GM18868 (cell line): ENCODE measurements around the gene TSPAN18.

ENCODE experiments used
- ATAC-seq: cut with Tn5 transposase; IDR thresholded peaks from one replicate; pipeline ENCODE4 v1.9.1; 2021; ENCODE audit warnings: mild to moderate bottlenecking, moderate library complexity; ENCODE audit not compliant: unreplicated experiment

Gene TSPAN18

GRCh38 chr11:44950031-44950624 is 223.4 kb downstream of the TSPAN18 start:
- no peak for ATAC-seq

GRCh38 chr11:44950625-44951476 is 224.1 kb downstream of the TSPAN18 start, which contains the start of gene TP53I11:
TP53I11 (minus strand) TSS chr11:44950883; CDS start chr11:44938335, 12,548 bp downstream.
- ATAC-seq: peak; percentile 30

DNA sequence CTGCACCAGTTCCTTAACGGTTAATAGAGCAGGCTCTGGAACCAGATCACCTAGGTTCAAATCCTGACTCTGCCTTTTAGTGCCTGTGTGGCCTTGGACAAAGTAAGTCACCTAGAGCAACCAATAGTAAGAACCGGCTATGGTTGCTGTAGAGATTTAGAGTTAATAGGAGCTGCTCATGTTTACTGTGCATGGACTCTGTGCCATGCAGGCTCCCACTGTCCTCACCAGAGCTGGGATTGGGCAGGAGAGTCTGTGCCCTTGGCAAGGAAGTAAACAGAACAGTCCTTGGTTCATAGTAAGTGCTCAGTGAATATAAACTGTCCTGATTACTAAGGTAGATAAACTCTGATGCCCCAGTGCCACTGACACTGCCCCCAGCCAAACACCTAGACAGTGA is 225.3 kb downstream of the TSPAN18 start:
- no peak for ATAC-seq

DNA sequence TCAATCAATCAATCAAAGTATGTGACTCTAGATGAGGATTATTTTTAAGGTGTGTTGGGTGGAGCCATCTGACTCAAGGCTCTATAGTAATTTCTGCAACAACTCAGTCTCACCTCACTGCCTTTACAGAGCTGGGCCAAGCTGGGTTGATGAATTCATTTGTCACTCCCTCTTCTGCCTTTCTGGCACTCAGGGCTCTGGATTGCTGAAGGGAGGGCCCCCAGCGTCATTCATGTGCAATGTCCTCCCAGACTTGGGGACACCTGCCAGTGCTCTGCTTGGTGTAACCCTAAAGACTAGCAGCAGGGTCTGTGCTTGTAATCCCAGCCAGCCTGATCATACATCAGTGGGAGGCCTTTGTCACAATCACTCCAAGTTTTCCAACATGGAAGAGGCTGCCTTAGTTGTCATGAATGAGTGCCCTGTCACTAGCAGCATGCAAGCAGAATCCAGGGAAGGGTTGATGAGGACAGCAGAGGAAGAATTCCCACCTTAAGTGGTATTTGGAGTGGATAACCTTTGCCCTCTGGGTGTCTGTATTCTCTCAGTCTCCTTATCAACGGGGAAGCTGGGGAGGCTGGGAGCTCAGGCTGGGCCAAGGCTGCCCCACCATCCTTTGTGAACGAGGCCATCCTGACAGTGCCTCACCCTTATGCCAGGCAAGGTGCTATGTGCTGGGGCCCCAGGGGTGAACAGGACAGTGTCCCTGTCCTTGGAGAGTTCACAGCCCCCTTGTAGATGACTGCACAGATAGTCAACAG is 225.9 kb downstream of the TSPAN18 start:
- ATAC-seq: no peak

GRCh38 chr11:44954051-44954906 is 227.5 kb downstream of the TSPAN18 start:
- ATAC-seq: no peak

DNA sequence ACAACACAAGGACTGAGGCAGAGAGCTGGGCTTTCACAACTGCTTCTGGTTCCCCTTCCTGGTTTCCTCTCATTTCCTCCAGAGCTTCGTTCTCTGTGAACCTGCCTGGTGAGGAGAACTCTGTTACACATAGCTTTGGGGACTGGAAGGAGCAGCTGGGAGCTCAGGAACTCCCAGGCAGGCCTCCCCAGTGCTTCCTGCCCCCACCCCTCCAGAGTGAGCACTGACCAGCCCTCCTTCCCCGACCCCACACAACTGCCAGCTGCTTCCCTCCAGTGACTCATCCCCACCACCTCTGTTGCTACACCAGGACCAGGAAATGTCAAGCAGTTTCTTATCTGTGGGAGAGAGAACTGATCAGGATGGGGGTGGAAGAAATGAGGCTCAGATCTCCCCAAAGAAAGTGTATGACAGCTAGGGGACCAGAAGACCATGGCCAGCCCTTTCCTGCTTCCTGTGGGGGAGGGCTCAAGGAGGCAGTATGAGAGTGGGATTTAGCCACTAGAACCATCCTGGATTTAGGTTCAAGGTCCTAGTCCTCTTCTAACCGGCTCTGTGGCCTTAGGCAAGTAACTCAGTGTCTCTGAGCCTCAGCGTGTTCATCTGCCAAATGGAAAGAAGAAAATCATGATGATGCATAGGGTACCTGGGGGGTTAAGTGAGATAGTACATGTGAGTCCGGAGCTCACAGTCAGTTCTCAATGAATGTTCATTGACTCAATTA is 228.4 kb downstream of the TSPAN18 start:
- no peak for ATAC-seq

DNA sequence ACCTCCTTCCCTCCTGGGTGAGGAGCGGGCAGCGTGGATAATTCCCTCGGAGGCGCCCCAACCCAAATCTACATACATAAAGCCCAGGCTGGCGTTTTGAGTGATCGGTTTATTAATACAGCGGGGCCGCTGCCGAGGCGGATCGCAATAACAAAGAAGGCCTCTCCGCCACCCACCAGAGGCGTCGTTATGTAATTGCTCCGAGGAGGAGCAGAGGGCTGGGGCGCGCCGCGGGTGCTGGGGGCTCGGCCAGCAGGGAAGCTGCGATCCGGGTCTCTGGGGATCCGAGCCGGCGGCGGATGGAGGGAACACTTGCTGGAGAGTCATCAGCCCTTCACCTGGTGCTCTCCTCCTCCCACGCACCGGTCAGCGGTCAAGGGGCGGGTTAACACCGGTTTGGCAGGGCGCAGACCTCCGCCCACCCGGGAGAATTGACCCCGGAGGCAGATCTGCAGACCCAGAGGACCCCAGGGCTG is 230.3 kb downstream of the TSPAN18 start:
- no peak for ATAC-seq

DNA sequence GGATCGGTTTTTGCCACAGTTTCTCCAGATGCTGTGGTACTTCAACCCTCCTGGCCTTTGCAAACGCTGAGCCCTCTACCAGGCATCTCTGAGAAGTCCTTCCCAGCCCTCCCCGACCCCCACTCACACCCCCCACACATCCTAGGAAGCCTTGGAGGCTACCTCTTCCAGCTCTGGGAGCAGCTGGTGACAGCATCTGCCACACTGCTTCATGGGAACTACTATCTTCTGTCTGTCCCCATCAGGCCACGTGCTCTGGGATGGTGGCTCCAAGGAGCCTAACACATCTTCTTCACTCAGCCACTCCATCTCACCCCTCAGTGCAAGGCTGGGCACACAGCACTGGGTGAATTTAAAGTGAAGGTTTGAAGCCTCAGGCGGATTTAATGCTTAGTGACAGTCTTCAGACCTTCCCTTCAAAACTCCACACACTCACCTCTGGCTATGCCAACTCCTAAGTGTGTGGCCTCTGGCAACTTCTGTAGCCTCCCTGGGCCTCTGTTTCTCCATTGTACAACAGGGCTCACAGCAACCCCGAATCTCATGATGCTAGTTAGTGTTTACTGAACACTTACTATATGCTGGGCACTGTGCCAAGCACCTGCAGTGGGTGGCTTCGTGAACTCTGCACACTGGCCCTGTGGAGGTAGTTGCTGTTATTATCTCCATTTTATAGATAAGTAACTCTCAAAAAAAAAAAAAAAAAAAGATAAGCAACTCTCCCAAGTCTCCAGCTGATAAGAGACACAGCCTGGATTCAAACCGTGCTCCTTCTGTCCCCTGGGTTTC is 231.2 kb downstream of the TSPAN18 start:
- ATAC-seq: no peak

DNA sequence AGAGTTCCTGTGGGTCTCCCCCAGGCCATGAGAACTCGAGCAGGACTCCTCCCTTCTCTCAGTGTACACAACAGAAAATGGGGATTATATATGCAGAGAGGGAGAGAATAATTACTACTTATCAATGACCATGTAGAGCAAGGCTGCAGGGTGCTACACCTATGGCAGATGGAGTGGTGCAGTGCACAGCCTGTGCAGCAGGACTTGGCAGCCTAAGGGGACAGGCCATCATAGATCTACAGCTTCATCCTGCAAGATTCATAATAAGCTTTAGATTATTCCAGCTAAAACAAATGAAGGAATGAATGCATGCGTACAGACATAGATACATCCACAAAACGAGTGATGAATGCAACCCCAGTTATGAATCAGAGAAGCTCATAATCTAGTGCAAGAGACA is 232.3 kb downstream of the TSPAN18 start:
- ATAC-seq: no peak

DNA sequence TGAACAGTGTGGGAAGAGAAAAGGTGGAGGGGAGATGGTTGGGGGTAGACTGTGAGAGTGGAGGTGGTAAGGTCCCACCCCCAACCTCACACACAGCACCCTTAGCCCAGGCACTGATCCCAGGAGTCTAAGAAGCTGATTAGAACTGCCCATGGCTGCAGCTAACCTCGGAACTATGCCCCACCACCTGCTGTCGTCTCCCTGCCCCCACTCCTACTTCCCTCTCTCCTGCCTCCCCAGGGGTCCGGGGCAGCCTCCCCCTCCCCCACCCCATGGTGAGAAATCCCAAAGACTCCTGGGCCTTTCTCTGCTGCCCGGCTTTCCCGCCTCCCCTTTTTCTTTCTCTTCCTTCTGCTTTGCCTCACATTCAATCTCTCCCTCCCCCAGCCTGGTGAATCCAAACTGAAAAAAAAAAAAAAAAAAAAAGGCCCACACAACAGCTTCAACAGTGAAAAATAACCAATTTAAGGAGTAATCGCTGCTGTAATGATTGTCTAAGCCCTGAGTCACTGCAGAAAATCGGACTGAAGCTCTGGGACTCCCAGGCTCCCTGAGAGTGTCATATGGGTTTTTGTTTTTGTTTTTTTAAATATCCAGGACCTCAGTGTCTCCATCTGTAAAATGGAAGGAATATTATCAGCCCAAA is 233.6 kb downstream of the TSPAN18 start:
- ATAC-seq: no peak

- ATAC-seq: no peak
Observed at GRCh38 chr11:44962464-44962863, 235.7 kb downstream of the TSPAN18 start.

GRCh38 chr11:44963136-44963535 is 236.4 kb downstream of the TSPAN18 start:
- ATAC-seq: no peak

GRCh38 chr11:44963948-44964347 is 237.2 kb downstream of the TSPAN18 start:
- no peak for ATAC-seq

DNA sequence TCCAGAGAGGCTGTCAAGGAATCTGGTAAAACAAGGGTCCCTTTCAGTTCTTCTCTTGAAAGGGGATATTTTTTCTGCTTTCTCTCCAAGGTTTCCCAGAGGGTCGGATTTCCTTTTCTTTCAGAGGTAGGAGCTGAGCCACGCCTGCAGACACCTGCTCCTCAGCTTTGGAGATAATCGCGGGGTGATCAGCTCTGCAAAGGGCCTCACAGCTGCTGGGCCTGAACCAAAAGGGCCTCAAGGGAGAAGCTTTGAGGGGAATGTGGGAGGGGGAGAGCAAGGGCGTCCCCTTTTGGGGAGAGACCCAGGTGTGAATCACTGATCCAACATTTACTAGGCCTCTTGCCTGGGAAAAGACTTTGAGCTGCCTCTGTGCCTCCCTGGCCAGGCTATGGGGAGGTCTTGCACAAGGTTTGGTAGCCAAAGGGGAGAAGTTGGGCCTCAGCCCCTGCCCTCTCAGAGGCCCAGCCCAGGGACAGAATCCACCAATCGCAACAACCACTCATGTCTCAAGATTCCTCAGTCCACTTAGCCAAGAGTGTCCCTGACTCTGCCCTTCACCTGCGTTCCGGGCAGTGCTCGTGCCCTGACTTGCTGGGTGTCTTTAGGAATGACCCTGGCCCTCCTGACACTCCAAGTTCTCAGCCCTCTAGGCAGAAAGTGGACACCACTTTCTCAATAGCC is 237.9 kb downstream of the TSPAN18 start:
- ATAC-seq: no peak

- ATAC-seq: no peak
Observed at GRCh38 chr11:44966694-44967093, 239.9 kb downstream of the TSPAN18 start.

- no peak for ATAC-seq
Observed at GRCh38 chr11:44967930-44968496, 241.3 kb downstream of the TSPAN18 start.

- no peak for ATAC-seq
Observed at GRCh38 chr11:44968510-44968909, 241.7 kb downstream of the TSPAN18 start.
